HCT116 (cell line): Measurements from ENCODE around the gene MYO3B. TPM values are rescaled to one million over a fixed set of nuclear protein-coding genes. Genes with fewer than 3 reads are reported as not detected.
A peak's percentile ranks its signal among the peaks of the same experiment; 100 is the strongest.

Source experiments
- ATAC-seq: fragments of 200-7000 bp; cut with Tn5 transposase; 2 replicates; pipeline ENCODE4 v1.9.1; 2020; ENCODE audit warnings: mild to moderate bottlenecking, moderate library complexity
- BruUV-seq: library from RNA; stranded (reverse); fragments of 400-500 nt; replicated peaks from 2 replicates; lab custom pipeline; 2021; lab: Mats Ljungman, UMichigan
- CTCF ChIA-PET: fragments of 300-600 bp; sonication (Branson Sonifier 250); formaldehyde crosslinking; loops from one replicate; lab custom pipeline; 2021; ENCODE audit warnings: antibody characterized with exemption; lab: Charles Lee
- POLR2A ChIA-PET: fragments of 300-600, 350-600 bp; sonication (Branson Sonifier 250); formaldehyde crosslinking; loops from one replicate; lab custom pipeline; 2021; ENCODE audit warnings: antibody characterized with exemption; lab: Charles Lee
- RAD21 ChIA-PET, 2 experiments: fragments of 300-600 bp; sonication (Branson Sonifier 250); formaldehyde crosslinking; loops; one replicate each; lab custom pipeline; 2023; ENCODE audit warnings: low total read pairs in 2 of 2; ENCODE audit not compliant: uncharacterized antibody in 2 of 2, unreplicated experiment in 2 of 2, low non-redundant PET in 1 of 2; lab: Charles Lee
- DNase-seq: peaks from one replicate; pipeline ENCODE4 v3.0.0-alpha.2; 2010; ENCODE audit warnings: low read depth, low spot score
- H2AFZ ChIP-seq: fragments of 200-600 bp; shearing (Covaris generic), sonication (generic); 2 replicates; pipeline ENCODE4 v1.6.1; 2017; ENCODE audit warnings: low read depth, mixed run types, mixed read lengths, antibody characterized with exemption, low read length; ENCODE audit not compliant: poor library complexity, severe bottlenecking
- H3K27ac ChIP-seq: 2 replicates; pipeline ENCODE4 v1.5.1; 2012; ENCODE audit warnings: low read depth, low read length
- H3K27me3 ChIP-seq: fragments of 200-600 bp; sonication (generic); 2 replicates; pipeline ENCODE4 v1.6.1; 2016; ENCODE audit warnings: mixed run types, low read length, mixed read lengths; ENCODE audit not compliant: insufficient read depth
- H3K36me3 ChIP-seq, 2 experiments: fragments of 200-500 bp in 1 of 2; fragments of 200-600 bp in 1 of 2; sonication (Bioruptor generic) in 1 of 2; sonication (generic) in 1 of 2; 2 replicates each; pipeline versions ENCODE4 v1.5.1 to v1.6.1; 2014 to 2016; ENCODE audit warnings: low read length in 2 of 2, inconsistent platforms in 1 of 2, mixed read lengths in 1 of 2, mixed run types in 1 of 2; ENCODE audit not compliant: insufficient read depth in 2 of 2, control insufficient read depth in 1 of 2
- H3K4me1 ChIP-seq, 2 experiments: fragments of 200-600 bp in 1 of 2; sonication (generic) in 1 of 2; 2 replicates each; pipeline versions ENCODE4 v1.5.1 to v1.6.1; 2012 to 2017; ENCODE audit warnings: low read length in 2 of 2, inconsistent platforms in 1 of 2, mild to moderate bottlenecking in 1 of 2, mixed read lengths in 1 of 2, mixed run types in 1 of 2, moderate library complexity in 1 of 2; ENCODE audit not compliant: insufficient read depth in 2 of 2, control insufficient read depth in 1 of 2
- H3K4me2 ChIP-seq: fragments of 200-600 bp; sonication (generic); 2 replicates; pipeline ENCODE4 v1.6.1; 2017; ENCODE audit warnings: mixed run types, low read length, mixed read lengths
- H3K4me3 ChIP-seq, 2 experiments: fragments of 200-600 bp in 1 of 2; sonication (generic) in 1 of 2; replicated peaks in 1 of 2; 2 replicates each; pipeline ENCODE4 v1.5.1; 2011 to 2016; ENCODE audit warnings: low read length in 2 of 2, control low read depth in 1 of 2, low read depth in 1 of 2, mild to moderate bottlenecking in 1 of 2, mixed read lengths in 1 of 2, mixed run types in 1 of 2
- H3K79me2 ChIP-seq: fragments of 200-600 bp; sonication (generic); 2 replicates; pipeline ENCODE4 v1.6.1; 2017; ENCODE audit warnings: mild to moderate bottlenecking, mixed run types, low read length, moderate library complexity, mixed read lengths; ENCODE audit not compliant: insufficient read depth
- H3K9ac ChIP-seq: fragments of 200-600 bp; sonication (generic); 2 replicates; pipeline ENCODE4 v1.6.1; 2016; ENCODE audit warnings: low read length, mixed read lengths
- H3K9me2 ChIP-seq: fragments of 200-600 bp; sonication (generic), shearing (Covaris generic); 2 replicates; pipeline ENCODE4 v1.6.1; 2017; ENCODE audit warnings: mixed run types, mild to moderate bottlenecking, moderate library complexity; ENCODE audit not compliant: insufficient read depth
- H3K9me3 ChIP-seq, 2 experiments: fragments of 200-500 bp in 1 of 2; fragments of 200-600 bp in 1 of 2; sonication (Bioruptor generic) in 1 of 2; sonication (generic) in 1 of 2; 2 replicates each; pipeline ENCODE4 v1.6.1; 2014 to 2017; ENCODE audit warnings: low read length in 2 of 2, mixed read lengths in 2 of 2, inconsistent platforms in 1 of 2, low read depth in 1 of 2, mild to moderate bottlenecking in 1 of 2, mixed run types in 1 of 2, moderate library complexity in 1 of 2; ENCODE audit not compliant: control insufficient read depth in 1 of 2, insufficient read depth in 1 of 2
- H4K20me1 ChIP-seq: fragments of 200-600 bp; sonication (generic), shearing (Covaris generic); 2 replicates; pipeline ENCODE4 v1.6.1; 2017; ENCODE audit warnings: mixed run types, mild to moderate bottlenecking, moderate library complexity; ENCODE audit not compliant: insufficient read depth
- CBX3 ChIP-seq: IDR thresholded peaks from 2 replicates; pipeline ENCODE4 v1.6.1; 2012; ENCODE audit warnings: low read depth
- FOSL1 ChIP-seq: IDR thresholded peaks from 2 replicates; pipeline ENCODE4 v1.6.1; 2012; ENCODE audit warnings: low read depth
- POLR2A ChIP-seq: IDR thresholded peaks from 2 replicates; pipeline ENCODE4 v1.7.0; 2011; ENCODE audit warnings: borderline replicate concordance; ENCODE audit not compliant: insufficient read depth, insufficient read length; ENCODE audit errors: extremely low read depth
- RAD21 ChIP-seq: IDR thresholded peaks from 2 replicates; pipeline ENCODE4 v1.6.1; 2012; ENCODE audit warnings: low read depth, mild to moderate bottlenecking
- SP1 ChIP-seq: IDR thresholded peaks from 2 replicates; pipeline ENCODE4 v1.6.1; 2012; ENCODE audit warnings: low read depth
- SRF ChIP-seq: IDR thresholded peaks from 2 replicates; pipeline ENCODE4 v1.6.1; 2012; ENCODE audit warnings: low read depth
- YY1 ChIP-seq: IDR thresholded peaks from 2 replicates; pipeline ENCODE4 v1.6.1; 2011; ENCODE audit warnings: low read length, low read depth, moderate library complexity, mild to moderate bottlenecking; ENCODE audit not compliant: insufficient replicate concordance; ENCODE audit errors: extremely low read depth
- ZFX ChIP-seq: fragments of 450-650 bp; IDR thresholded peaks from 2 replicates; pipeline ENCODE4 v1.6.1; 2017
- ZNF274 ChIP-seq: fragments of 200-500 bp; sonication (Bioruptor generic); IDR thresholded peaks from 2 replicates; pipeline ENCODE4 v1.6.1; 2014; ENCODE audit warnings: mild to moderate bottlenecking, low read depth, low read length, inconsistent platforms
- intact Hi-C: fragments of 100-400 bp; cut with micrococcal nuclease; formaldehyde crosslinking; loops from 2 replicates; pipeline ENCODE4 v1.10.0; 2022
- total RNA-seq: library from RNA; stranded (reverse); gene quantifications from one replicate; pipeline ENCODE4 v1.2.1, GENCODE V29; 2021; ENCODE audit not compliant: unreplicated experiment
- TF ChIP-seq, protein P1 (sequence below), 3 experiments: fragments of 200-600 bp in 1 of 3; sonication (generic) in 1 of 3; IDR thresholded peaks in 2 of 3; conservative IDR thresholded peaks in 1 of 3; 2 replicates each; pipeline ENCODE4 v1.5.1; 2012 to 2017; ENCODE audit warnings: low read depth in 2 of 3, low read length in 2 of 3, antibody characterized with exemption in 1 of 3, borderline replicate concordance in 1 of 3, control low read depth in 1 of 3, mild to moderate bottlenecking in 1 of 3, mixed read lengths in 1 of 3, mixed run types in 1 of 3, moderate library complexity in 1 of 3; ENCODE audit not compliant: insufficient read depth in 1 of 3
- TF ChIP-seq, protein P2 (sequence below): IDR thresholded peaks from 2 replicates; pipeline ENCODE4 v1.6.1; 2012

MYO3B gene
- total RNA-seq, 1 experiment from 2014 or later: not detected

GRCh38 chr2:170362871-170363631, 185.1 kb downstream of the MYO3B start:
- no peaks in the 10 kb centered on the region for H3K9me3 ChIP-seq
- DNase-seq: no peak
- no peaks in the 10 kb centered on the region for H3K79me2 ChIP-seq
- BruUV-seq: no TSS peak
- ChIA-PET CTCF (interaction anchor here (0.9 to 3.4 kb wide), 4 partner anchors 14 to 453 kb away, joined by 3 to 19 read pairs (median 8); partner anchors contain the start of gene GAD1), POLR2A (no interaction called here)
- no peaks in the 10 kb centered on the region for H3K9me2 ChIP-seq
- intact Hi-C loops: loop anchor here (5.0 to 10.0 kb wide), 3 partner anchors 428 to 908 kb away; partner anchors contain the start of gene GAD1
- no peak overlapping the region for H3K27ac ChIP-seq
- no peak overlapping the region for H3K4me3 ChIP-seq
- ATAC-seq: no peak
- peaks cover 0 to 6% of the 10 kb centered on the region in 2 experiments; a peak in 1 of 4 replicates for H3K4me1 ChIP-seq
- H4K20me1 ChIP-seq: no peaks in the 10 kb centered on the region
- no peaks in the 10 kb centered on the region for H3K36me3 ChIP-seq
- H3K9ac ChIP-seq: no peak overlapping the region
- H3K4me2 ChIP-seq: no peak overlapping the region
- no peak for TF ChIP-seq SP1
- TF ChIP-seq RAD21: peak; percentile 17; the same call in 1 of the 2 replicates
- TF ChIP-seq, protein P1, sequence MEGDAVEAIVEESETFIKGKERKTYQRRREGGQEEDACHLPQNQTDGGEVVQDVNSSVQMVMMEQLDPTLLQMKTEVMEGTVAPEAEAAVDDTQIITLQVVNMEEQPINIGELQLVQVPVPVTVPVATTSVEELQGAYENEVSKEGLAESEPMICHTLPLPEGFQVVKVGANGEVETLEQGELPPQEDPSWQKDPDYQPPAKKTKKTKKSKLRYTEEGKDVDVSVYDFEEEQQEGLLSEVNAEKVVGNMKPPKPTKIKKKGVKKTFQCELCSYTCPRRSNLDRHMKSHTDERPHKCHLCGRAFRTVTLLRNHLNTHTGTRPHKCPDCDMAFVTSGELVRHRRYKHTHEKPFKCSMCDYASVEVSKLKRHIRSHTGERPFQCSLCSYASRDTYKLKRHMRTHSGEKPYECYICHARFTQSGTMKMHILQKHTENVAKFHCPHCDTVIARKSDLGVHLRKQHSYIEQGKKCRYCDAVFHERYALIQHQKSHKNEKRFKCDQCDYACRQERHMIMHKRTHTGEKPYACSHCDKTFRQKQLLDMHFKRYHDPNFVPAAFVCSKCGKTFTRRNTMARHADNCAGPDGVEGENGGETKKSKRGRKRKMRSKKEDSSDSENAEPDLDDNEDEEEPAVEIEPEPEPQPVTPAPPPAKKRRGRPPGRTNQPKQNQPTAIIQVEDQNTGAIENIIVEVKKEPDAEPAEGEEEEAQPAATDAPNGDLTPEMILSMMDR (IDR thresholded peaks at IDR 0.05 in 2 of 3, conservative IDR thresholded peaks at IDR 0.05 in 1 of 3; ENCODE audit: borderline replicate concordance in 1 of 3, insufficient read depth in 1 of 3, low read depth in 2 of 3, low read length in 2 of 3): 0 out of 6 replicates have a peak, but pooled peaks of 1 of the 3 experiments have one; percentile 11
- TF ChIP-seq, all 23 proteins: peak for 2
- Histone ChIP-seq H3K27me3 (peaks cover 22% of the 10 kb centered on the region; the same call in 1 of the 2 replicates), H2AFZ (no peak overlapping the region)
- RAD21 ChIA-PET: no interaction called here

DNA sequence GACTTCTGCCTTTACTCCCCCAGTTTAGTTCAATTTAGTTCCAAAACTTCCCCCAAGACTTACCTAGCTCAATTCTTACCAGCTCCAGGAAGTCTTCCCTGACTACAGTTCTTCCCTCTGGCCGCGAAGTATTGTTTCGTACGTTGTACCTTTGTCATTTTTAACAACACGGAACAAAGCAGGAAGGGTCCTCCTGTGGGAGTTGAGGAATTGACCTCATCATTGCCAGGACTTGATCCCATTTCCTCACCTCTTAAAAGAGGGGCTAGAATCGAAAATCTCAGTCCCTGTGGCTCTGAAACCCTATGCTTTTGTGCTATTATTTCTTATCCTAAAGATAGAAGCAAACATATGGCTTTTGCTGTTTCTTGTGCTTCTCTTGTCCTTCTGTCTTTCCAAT, 187.1 kb downstream of the MYO3B start:
- peaks cover 35% of the 10 kb centered on the region for H3K27me3 ChIP-seq
- H3K36me3 ChIP-seq: no peaks in the 10 kb centered on the region
- H3K4me3 ChIP-seq: no peak overlapping the region
- H3K9me3 ChIP-seq: no peaks in the 10 kb centered on the region
- DNase-seq: no peak
- no peak overlapping the region for H2AFZ ChIP-seq
- H3K4me2 ChIP-seq: no peak overlapping the region
- TF ChIP-seq ZFX (no peak), ZNF274 (no peak), FOSL1 (no peak), YY1 (no peak), POLR2A (no peak), CBX3 (no peak), SRF (no peak)
- TF ChIP-seq, protein P2, sequence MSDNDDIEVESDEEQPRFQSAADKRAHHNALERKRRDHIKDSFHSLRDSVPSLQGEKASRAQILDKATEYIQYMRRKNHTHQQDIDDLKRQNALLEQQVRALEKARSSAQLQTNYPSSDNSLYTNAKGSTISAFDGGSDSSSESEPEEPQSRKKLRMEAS: no peak
- TF ChIP-seq, protein P1 (IDR thresholded peaks at IDR 0.05 in 2 of 3, conservative IDR thresholded peaks at IDR 0.05 in 1 of 3; ENCODE audit: borderline replicate concordance in 1 of 3, insufficient read depth in 1 of 3, low read depth in 2 of 3, low read length in 2 of 3): no peak
- no peak overlapping the region for H3K9ac ChIP-seq
- ChIA-PET RAD21 (no interaction called here), CTCF (interaction anchor here (2.2 kb wide), 1 partner anchor 451 kb away, joined by 11 read pairs; the partner anchor contains the start of gene GAD1), POLR2A (no interaction called here)
- peaks cover 0 to 6% of the 10 kb centered on the region in 2 experiments; a peak in 1 of 4 replicates for H3K4me1 ChIP-seq
- H4K20me1 ChIP-seq: no peaks in the 10 kb centered on the region
- no peaks in the 10 kb centered on the region for H3K79me2 ChIP-seq
- BruUV-seq: no TSS peak
- H3K27ac ChIP-seq: no peak overlapping the region
- intact Hi-C loops: loop anchor here (10.0 kb wide), 2 partner anchors 430 to 910 kb away; no protein-coding TSS in a partner anchor
- ATAC-seq: no peak
- H3K9me2 ChIP-seq: no peaks in the 10 kb centered on the region
